Neutrophil (primary cell): ENCODE measurements around the gene TSPAN5.

Experiments used
- H3K27ac ChIP-seq: fragments of 200-600 bp; sonication (generic); 2 replicates; pipeline ENCODE4 v1.5.1; 2016; ENCODE audit warnings: mild to moderate bottlenecking, moderate library complexity
- H3K27me3 ChIP-seq: fragments of 200-600 bp; sonication (generic); 2 replicates; pipeline ENCODE4 v1.6.0; 2016; ENCODE audit warnings: mild to moderate bottlenecking
- H3K36me3 ChIP-seq: fragments of 200-600 bp; sonication (generic); 2 replicates; pipeline ENCODE4 v1.5.1; 2017
- H3K4me1 ChIP-seq, 2 experiments: fragments of 200-600 bp in 1 of 2; sonication (generic) in 1 of 2; 1 replicate in 1 of 2; 2 replicates in 1 of 2; pipeline versions ENCODE4 v1.5.1 to v1.6.1; 2013 to 2016; ENCODE audit warnings: low read depth in 1 of 2, low read length in 1 of 2, mild to moderate bottlenecking in 1 of 2, moderate library complexity in 1 of 2; ENCODE audit not compliant: control insufficient read depth in 1 of 2, insufficient read depth in 1 of 2
- H3K4me3 ChIP-seq, 2 experiments: fragments of 200-600 bp in 1 of 2; sonication (generic) in 1 of 2; 1 replicate in 1 of 2; 2 replicates in 1 of 2; pipeline ENCODE4 v1.5.1; 2013 to 2016; ENCODE audit warnings: low read depth in 1 of 2, low read length in 1 of 2, mild to moderate bottlenecking in 1 of 2, moderate library complexity in 1 of 2
- H3K9me3 ChIP-seq: fragments of 200-600 bp; sonication (generic); 2 replicates; pipeline ENCODE4 v1.5.1; 2016
- TF ChIP-seq, protein P1 (sequence below): fragments of 200-600 bp; sonication (generic); IDR thresholded peaks from 2 replicates; pipeline ENCODE4 v1.5.1; 2016; ENCODE audit warnings: antibody characterized with exemption

TSPAN5 gene

GRCh38 chr4:98617358-98618047 lies 40.9 kb downstream of the TSPAN5 start:
- no peaks in the 10 kb centered on the region for H3K4me1 ChIP-seq
- H3K4me3 ChIP-seq, result no peak overlapping the region
- no peaks in the 10 kb centered on the region for H3K36me3 ChIP-seq
- TF ChIP-seq, protein P1, sequence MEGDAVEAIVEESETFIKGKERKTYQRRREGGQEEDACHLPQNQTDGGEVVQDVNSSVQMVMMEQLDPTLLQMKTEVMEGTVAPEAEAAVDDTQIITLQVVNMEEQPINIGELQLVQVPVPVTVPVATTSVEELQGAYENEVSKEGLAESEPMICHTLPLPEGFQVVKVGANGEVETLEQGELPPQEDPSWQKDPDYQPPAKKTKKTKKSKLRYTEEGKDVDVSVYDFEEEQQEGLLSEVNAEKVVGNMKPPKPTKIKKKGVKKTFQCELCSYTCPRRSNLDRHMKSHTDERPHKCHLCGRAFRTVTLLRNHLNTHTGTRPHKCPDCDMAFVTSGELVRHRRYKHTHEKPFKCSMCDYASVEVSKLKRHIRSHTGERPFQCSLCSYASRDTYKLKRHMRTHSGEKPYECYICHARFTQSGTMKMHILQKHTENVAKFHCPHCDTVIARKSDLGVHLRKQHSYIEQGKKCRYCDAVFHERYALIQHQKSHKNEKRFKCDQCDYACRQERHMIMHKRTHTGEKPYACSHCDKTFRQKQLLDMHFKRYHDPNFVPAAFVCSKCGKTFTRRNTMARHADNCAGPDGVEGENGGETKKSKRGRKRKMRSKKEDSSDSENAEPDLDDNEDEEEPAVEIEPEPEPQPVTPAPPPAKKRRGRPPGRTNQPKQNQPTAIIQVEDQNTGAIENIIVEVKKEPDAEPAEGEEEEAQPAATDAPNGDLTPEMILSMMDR, result no peak
- H3K27me3 ChIP-seq, result no peaks in the 10 kb centered on the region
- no peaks in the 10 kb centered on the region for H3K9me3 ChIP-seq
- H3K27ac ChIP-seq, result no peak overlapping the region

- Histone ChIP-seq H3K27me3 (no peaks in the 10 kb centered on the region), H3K4me3 (no peak overlapping the region), H3K36me3 (no peaks in the 10 kb centered on the region), H3K9me3 (no peaks in the 10 kb centered on the region), H3K27ac (no peak overlapping the region), H3K4me1 (no peaks in the 10 kb centered on the region)
- TF ChIP-seq, protein P1, result no peak
Observed at GRCh38 chr4:98615991-98616390, 42.4 kb downstream of the TSPAN5 start.

DNA sequence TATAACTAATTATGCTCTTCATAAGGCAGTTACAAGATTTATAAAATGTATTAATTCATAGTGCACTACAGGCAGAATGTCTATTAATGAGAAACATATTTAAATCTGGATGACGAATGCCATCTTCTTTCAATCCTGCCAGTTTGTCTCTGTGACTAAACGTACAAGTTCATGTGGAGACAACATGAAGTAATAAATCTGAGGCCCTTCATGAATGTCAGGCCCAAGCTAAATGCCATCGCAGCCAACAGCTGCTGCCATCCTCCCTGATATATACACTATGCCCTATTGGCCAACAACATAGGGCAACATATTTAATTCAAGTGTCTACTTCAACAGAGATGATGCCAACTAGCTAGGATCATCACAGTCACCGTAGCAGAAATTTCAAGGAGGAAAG lies 43.7 kb downstream of the TSPAN5 start:
- H3K36me3 ChIP-seq, result no peaks in the 10 kb centered on the region
- no peak overlapping the region for H3K4me3 ChIP-seq
- no peaks in the 10 kb centered on the region for H3K27me3 ChIP-seq
- H3K27ac ChIP-seq, result no peak overlapping the region
- TF ChIP-seq, protein P1, result no peak
- no peaks in the 10 kb centered on the region for H3K4me1 ChIP-seq
- H3K9me3 ChIP-seq, result no peaks in the 10 kb centered on the region

- TF ChIP-seq, protein P1, result no peak
- Histone ChIP-seq H3K36me3 (no peaks in the 10 kb centered on the region), H3K27me3 (no peaks in the 10 kb centered on the region), H3K4me1 (no peaks in the 10 kb centered on the region), H3K9me3 (no peaks in the 10 kb centered on the region), H3K4me3 (no peak overlapping the region), H3K27ac (no peak overlapping the region)
Observed at GRCh38 chr4:98614094-98614493, 44.3 kb downstream of the TSPAN5 start.

DNA sequence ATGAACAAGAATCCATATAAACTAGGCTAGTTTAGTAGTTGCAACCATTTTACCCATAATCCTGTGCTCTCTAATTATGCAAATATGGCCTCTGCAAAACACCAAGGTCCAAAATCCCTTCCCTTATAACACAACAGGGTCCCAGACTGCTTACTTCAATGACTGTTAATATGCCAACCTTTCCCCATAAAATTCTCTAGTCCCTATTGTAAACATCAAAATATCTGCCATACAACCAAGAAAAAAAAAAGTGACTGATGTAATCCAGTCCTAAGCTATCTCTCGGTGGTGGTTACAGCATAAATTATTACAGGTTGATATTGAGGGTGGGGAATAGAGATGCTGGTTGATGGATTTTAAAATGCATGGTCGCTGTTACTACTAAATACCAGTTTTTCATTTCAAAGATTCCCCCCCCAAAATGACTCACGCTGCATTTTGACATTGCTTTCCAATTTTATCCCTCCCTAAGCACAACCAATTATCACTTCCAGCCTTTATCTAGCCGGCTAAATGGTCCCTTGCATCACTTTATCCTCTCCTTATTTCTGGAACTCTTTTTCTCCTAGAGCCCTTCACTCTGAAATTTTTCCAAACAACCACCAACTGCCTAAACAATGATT lies 44.8 kb downstream of the TSPAN5 start:
- TF ChIP-seq, protein P1, result no peak
- H3K27ac ChIP-seq, result no peak overlapping the region
- no peak overlapping the region for H3K4me3 ChIP-seq
- no peaks in the 10 kb centered on the region for H3K36me3 ChIP-seq
- H3K9me3 ChIP-seq, result no peaks in the 10 kb centered on the region
- no peaks in the 10 kb centered on the region for H3K27me3 ChIP-seq
- H3K4me1 ChIP-seq, result no peaks in the 10 kb centered on the region
